GM21367 (cell line): ENCODE data around the gene B3GNT2.
"Not testable (repeated sequence)": the region's sequence is repeated elsewhere in the genome, so short reads cannot be mapped to it uniquely, and the experiment has no call there.

Experiments
- ATAC-seq: cut with Tn5 transposase; IDR thresholded peaks from one replicate; pipeline ENCODE4 v1.9.1; 2021; ENCODE audit not compliant: unreplicated experiment

B3GNT2 gene

DNA sequence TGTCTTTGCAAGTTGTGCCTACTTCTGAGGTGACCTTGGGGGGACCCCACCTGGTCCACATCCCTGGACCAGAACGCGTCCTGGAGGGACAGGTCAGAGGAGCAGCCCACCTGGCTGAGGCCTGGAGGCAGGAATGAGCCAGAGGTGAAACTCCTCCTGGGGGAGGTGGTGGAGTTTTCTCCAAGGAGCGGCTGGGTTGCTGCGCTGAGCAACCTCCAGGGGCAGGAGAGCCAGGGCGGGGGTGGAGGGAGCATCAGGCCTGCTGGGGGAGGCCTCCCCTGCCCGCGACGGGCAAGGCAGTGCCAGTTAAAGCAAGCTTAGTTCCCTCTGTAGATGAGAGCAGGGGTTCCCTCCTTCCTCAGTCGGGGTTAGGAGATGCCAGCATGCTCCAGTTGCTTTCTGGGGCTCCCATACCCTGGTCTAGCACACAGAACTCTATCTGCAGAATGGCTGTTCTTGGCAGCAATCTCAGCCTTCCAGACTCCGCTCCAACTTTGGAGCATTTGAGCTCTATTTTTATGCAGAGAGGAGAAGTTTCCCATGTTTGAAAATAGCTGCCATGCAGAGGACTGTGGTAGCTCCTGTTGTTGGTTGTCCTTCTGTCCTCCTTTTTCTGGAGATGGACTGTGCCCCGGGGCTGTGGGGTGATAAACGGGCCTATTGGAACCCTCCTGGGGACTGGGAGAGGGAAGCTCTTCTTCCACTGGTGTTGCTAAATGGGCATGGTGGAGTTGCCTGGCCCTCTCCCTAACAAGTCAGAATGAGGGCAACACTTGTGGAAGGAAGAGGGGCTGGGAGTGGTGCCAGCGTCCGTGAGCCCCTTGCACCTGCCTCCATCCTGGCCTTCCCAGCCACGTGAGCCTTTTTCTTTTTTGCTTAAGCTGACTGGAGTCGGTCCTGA is 39.1 kb downstream of the B3GNT2 start:
- no peak for ATAC-seq

DNA sequence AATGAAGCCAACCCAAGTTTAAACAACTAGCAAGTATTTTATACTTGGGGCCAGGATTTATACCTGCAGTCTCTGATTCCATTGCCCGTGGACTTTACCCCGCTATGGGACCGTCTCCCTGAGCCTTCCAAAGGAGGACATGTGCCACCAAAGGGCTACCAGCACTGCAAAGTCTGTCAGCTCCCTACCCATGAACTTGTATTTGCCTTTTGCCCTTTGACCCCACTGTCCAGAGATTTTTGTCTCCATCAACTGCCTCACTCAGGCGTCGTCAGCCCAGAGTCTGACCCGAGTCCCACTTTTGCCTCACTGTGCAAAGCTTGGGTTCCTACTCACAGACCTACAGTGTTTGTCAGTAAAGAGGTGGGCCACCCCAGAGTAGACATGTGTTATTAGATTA is 40.6 kb downstream of the B3GNT2 start:
- no peak for ATAC-seq

DNA sequence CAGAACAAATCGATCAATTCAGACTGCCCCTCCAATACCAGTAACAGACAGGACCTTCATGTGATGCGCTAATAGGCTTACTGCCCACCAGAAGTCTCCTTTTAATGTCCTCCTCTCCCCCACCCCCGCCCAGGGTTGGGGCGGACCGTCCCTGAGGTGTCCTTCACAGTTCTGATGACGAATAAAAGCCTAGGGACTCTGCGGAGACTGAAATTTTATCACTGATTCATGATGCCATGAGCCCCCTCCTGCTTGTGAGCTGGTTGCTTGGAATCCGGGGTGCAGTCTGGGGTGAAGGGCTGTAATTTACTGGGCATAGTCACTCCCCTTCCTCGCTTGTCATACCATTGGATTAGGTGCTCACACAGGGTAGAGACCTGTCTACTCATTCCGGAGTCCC is 42.3 kb downstream of the B3GNT2 start:
- no peak for ATAC-seq

GRCh38 chr2:62240546-62240945 is 44.6 kb downstream of the B3GNT2 start:
- no peak for ATAC-seq

GRCh38 chr2:62243983-62244382 is 48.1 kb downstream of the B3GNT2 start:
- ATAC-seq: no peak

GRCh38 chr2:62248226-62248625 is 52.3 kb downstream of the B3GNT2 start:
- no peak for ATAC-seq

GRCh38 chr2:62250239-62250638 is 54.3 kb downstream of the B3GNT2 start:
- ATAC-seq: no peak

DNA sequence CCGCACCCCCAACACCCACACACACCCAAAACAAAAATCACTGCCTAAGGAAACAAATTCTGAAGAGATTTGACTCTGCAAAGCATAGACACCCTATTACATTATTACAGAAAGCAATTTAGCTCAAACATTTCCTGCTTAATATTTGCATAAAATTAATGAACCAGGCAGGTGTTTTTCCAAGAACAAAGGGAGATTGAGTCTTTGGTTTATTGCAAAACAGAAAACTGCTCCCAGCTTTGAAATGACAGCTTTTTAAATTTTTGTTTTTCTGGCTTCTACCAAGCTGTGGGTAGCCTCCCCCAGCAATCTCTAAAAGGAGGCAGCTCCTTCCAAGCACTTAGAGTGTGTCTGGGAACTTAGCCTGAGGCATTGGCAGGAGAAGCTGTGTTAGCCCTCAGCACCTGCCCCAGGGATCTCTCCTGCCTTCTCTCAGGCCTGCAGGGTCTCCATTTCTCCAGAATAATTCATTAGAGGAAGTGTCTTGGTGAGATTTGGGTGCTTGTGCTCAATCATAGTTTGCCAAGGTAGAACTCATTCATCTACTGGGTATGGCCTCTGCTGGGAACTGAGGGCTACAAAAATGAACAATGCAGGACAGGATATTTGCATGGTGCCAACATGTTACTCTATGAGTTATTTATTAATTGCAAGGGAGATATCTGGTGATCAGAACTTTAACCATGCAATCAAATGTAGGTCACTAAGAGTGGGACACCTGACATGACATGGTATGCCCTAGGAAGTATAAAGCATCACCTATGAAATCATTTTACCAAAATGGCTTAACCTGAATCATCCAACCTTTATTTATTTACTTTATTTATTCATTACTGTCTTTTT is 58.7 kb downstream of the B3GNT2 start:
- no peak for ATAC-seq

- ATAC-seq: no peak
These were observed 61.6 kb downstream of the B3GNT2 start for GRCh38 chr2:62257466-62257865.

DNA sequence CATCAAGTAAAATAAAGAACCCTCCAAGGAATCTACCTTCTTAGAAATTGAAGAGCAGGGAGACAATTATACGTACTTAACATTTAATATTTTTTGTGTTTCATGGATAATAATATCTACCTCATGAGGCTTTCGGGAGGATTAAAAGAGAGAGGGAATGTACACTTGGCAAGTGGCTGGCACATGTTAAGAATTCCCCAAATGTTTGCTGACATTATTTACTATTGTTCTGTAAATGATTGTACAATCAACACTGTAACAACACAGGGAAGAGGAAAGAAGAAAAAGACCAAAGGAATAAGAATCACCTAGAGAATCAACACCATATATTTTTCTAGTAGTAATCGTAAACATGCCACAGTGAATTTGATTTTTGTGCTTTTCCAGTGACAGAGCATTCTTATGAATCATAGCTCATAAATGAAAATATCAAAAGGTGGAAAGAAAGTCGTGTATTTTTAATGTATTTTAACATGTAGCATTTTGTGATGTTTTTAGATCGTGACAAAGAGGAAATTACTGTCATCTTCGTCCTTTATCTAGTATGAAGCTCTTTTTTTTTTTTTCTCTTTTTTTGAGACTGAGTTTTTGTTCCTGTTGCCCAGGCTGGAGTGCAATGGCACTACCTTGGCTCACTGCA is 67.3 kb downstream of the B3GNT2 start:
- ATAC-seq: no peak

GRCh38 chr2:62264186-62264585 is 68.3 kb downstream of the B3GNT2 start:
- no peak for ATAC-seq

- no peak for ATAC-seq
These were observed 69.2 kb downstream of the B3GNT2 start for GRCh38 chr2:62265106-62265505.

DNA sequence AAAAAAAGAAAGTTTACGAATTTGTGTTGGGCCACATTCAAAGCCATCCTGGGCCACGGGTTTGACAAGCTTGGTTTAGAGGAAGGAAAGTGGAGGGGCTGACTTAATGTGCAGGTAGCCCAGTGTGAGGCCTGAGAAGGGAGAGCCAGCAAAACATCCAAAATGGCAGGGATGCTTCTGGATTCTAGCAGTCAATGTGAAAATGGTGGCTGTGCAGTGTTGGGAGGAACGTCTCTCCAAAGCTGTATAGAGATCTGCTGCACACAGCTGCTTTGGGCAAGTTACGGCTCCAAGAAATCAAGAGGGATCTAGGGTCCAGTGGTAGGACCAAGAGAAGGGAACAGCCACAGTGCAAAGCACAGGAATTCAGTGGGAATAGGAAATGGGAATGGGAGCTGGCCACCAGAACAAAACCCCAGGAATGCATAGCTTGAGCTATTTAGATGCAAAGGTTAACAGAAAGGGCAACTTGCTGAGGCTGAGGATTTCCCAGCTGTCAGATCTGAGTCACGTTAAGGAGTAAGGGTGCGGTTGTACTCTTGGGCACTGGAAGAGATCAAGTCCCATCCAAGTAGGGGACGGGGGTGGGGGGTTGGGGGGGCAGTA is 70.6 kb downstream of the B3GNT2 start:
- ATAC-seq: no peak

DNA sequence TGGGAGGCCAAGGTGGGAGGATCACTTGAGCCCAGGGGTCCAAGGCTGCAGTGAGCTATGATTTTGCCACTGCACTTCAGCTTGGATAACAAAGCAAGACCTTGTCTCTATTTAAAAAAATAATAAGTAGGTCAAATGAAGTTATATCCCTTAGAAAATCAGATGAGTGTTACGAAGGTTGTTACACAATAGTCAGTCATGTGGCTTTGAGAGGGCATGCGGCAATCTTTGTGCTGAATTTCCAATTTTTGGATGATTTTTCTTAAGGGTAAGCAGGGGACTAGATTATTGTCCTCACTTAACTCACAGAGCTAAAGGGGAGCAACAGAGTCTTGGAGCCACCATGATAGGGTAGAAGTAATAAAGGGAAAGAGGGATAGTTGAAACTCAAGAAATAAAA is 71.8 kb downstream of the B3GNT2 start:
- ATAC-seq: no peak

DNA sequence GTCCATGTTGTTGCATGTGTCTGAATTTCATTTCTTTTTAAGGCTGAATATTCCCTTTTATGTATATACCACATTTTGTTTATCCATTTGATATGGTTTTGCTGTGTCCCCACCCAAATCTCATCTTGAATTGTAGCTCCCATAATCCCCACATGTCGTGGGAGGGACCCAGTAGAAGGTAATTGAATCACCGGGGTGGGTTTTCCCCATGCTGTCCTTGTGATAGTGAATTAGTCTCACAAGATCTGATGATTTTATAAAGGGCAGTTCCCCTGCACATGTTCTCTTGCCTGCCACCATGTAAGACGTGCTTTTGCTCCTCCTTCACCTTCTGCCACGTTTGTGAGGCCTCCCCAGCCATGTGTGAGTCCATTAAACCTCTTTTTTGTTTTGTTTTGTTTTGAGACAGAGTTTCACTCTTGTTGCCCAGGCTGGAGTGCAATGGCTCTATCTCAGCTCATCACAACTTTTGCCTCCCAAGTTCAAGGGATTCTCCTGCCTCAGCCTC is 72.8 kb downstream of the B3GNT2 start:
- not testable (repeated sequence) for ATAC-seq

GRCh38 chr2:62270728-62271127 is 74.8 kb downstream of the B3GNT2 start:
- no peak for ATAC-seq
